ENCODE measurements around the gene PBRM1. TPM values are rescaled to one million over a fixed set of nuclear protein-coding genes. Genes with fewer than 3 reads are reported as not detected.

Gene PBRM1
- total RNA-seq, 1 donor from 2014 or later, result 78.3 TPM

GRCh38 chr3:52521488-52521824 is 164.3 kb downstream of the PBRM1 start:
- Mint-ChIP-seq H3K9me3 (ENCODE audit: unreplicated experiment) (no peaks in the 10 kb centered on the region), H3K4me3 (ENCODE audit: unreplicated experiment) (no peak overlapping the region), H3K4me1 (ENCODE audit: unreplicated experiment) (peaks cover 3% of the 10 kb centered on the region), H3K27ac (ENCODE audit: unreplicated experiment) (no peak overlapping the region), H3K36me3 (ENCODE audit: unreplicated experiment) (peaks cover 9% of the 10 kb centered on the region), H3K27me3 (ENCODE audit: unreplicated experiment) (no peaks in the 10 kb centered on the region)
- no peak for TF ChIP-seq CTCF (IDR thresholded peaks at IDR 0.05)
- no peak for DNase-seq (ENCODE audit: extremely low spot score, unreplicated experiment)

- peaks cover 9% of the 10 kb centered on the region for H3K36me3 Mint-ChIP-seq (ENCODE audit: unreplicated experiment)
- no peaks in the 10 kb centered on the region for H3K27me3 Mint-ChIP-seq (ENCODE audit: unreplicated experiment)
- H3K9me3 Mint-ChIP-seq (ENCODE audit: unreplicated experiment), result no peaks in the 10 kb centered on the region
- no peak overlapping the region for H3K4me3 Mint-ChIP-seq (ENCODE audit: unreplicated experiment)
- no peak overlapping the region for H3K27ac Mint-ChIP-seq (ENCODE audit: unreplicated experiment)
- DNase-seq (ENCODE audit: extremely low spot score, unreplicated experiment), result no peak
- peaks cover 3% of the 10 kb centered on the region for H3K4me1 Mint-ChIP-seq (ENCODE audit: unreplicated experiment)
- no peak for TF ChIP-seq CTCF (IDR thresholded peaks at IDR 0.05)
Observed at GRCh38 chr3:52520716-52521487, 164.8 kb downstream of the PBRM1 start.

- H3K4me3 Mint-ChIP-seq (ENCODE audit: unreplicated experiment), result no peak overlapping the region
- no peaks in the 10 kb centered on the region for H3K9me3 Mint-ChIP-seq (ENCODE audit: unreplicated experiment)
- no peak for TF ChIP-seq CTCF (IDR thresholded peaks at IDR 0.05)
- H3K36me3 Mint-ChIP-seq (ENCODE audit: unreplicated experiment), result peaks cover 9% of the 10 kb centered on the region
- H3K27ac Mint-ChIP-seq (ENCODE audit: unreplicated experiment), result no peak overlapping the region
- H3K27me3 Mint-ChIP-seq (ENCODE audit: unreplicated experiment), result no peaks in the 10 kb centered on the region
- no peak for DNase-seq (ENCODE audit: extremely low spot score, unreplicated experiment)
- H3K4me1 Mint-ChIP-seq (ENCODE audit: unreplicated experiment), result peaks cover 3% of the 10 kb centered on the region
Observed at GRCh38 chr3:52520141-52520667, 165.5 kb downstream of the PBRM1 start.

GRCh38 chr3:52519445-52520140 is 166.1 kb downstream of the PBRM1 start:
- no peaks in the 10 kb centered on the region for H3K27me3 Mint-ChIP-seq (ENCODE audit: unreplicated experiment)
- H3K4me3 Mint-ChIP-seq (ENCODE audit: unreplicated experiment), result no peak overlapping the region
- no peak for TF ChIP-seq CTCF (IDR thresholded peaks at IDR 0.05)
- no peak for DNase-seq (ENCODE audit: extremely low spot score, unreplicated experiment)
- H3K4me1 Mint-ChIP-seq (ENCODE audit: unreplicated experiment), result peaks cover 4% of the 10 kb centered on the region
- no peaks in the 10 kb centered on the region for H3K9me3 Mint-ChIP-seq (ENCODE audit: unreplicated experiment)
- H3K27ac Mint-ChIP-seq (ENCODE audit: unreplicated experiment), result no peak overlapping the region
- peaks cover 9% of the 10 kb centered on the region for H3K36me3 Mint-ChIP-seq (ENCODE audit: unreplicated experiment)
